IMR-90 (cell line): ENCODE results near the gene H19. TPM values are rescaled to one million over a fixed set of nuclear protein-coding genes. Genes with fewer than 3 reads are reported as not detected.

Experiments used
- ATAC-seq: fragments of 200-7000 bp; cut with Tn5 transposase; 2 replicates; pipeline ENCODE4 v1.9.1; 2020; ENCODE audit warnings: low read depth, mild to moderate bottlenecking, moderate library complexity
- BruUV-seq: library from RNA; stranded (reverse); fragments of 400-500 nt; replicated peaks from 2 replicates; lab custom pipeline; 2021; lab: Mats Ljungman, UMichigan
- CTCF ChIA-PET: fragments of 300-600 bp; formaldehyde crosslinking; extraction: SDS; loops from one replicate; lab custom pipeline; 2021; ENCODE audit warnings: antibody characterized with exemption; lab: Yijun Ruan, JAX
- POLR2A ChIA-PET: fragments of 300-600 bp; sonication (Branson Sonifier 250); formaldehyde crosslinking; loops from one replicate; lab custom pipeline; 2022; ENCODE audit warnings: antibody characterized with exemption; ENCODE audit not compliant: unreplicated experiment; lab: Charles Lee
- DNase-seq: peaks from one replicate; pipeline ENCODE4 v3.0.0; 2013
- H2AFZ ChIP-seq: replicated peaks from 2 replicates; pipeline ENCODE3; 2013; ENCODE audit warnings: low read length, mild to moderate bottlenecking; ENCODE audit not compliant: poor library complexity
- H2AK5ac ChIP-seq: 2 replicates; pipeline ENCODE4 v1.6.1; 2013; ENCODE audit warnings: low read depth, low read length, inconsistent platforms
- H2AK9ac ChIP-seq: replicated peaks from 2 replicates; pipeline ENCODE3; 2013; ENCODE audit warnings: mild to moderate bottlenecking, low read depth, low read length, moderate library complexity; ENCODE audit not compliant: poor library complexity
- H2BK120ac ChIP-seq: 2 replicates; pipeline ENCODE4 v1.6.1; 2013; ENCODE audit warnings: low read depth, low read length, inconsistent platforms
- H2BK15ac ChIP-seq: 3 replicates; pipeline ENCODE4 v1.6.1; 2013; ENCODE audit warnings: low read depth, low read length, inconsistent platforms
- H2BK20ac ChIP-seq: 2 replicates; pipeline ENCODE4 v1.6.1; 2013; ENCODE audit warnings: low read depth, mild to moderate bottlenecking, inconsistent platforms, low read length, moderate library complexity
- H2BK5ac ChIP-seq: 2 replicates; pipeline ENCODE4 v1.6.1; 2013; ENCODE audit warnings: mild to moderate bottlenecking, low read depth, low read length, inconsistent platforms; ENCODE audit not compliant: poor library complexity, severe bottlenecking
- H3K14ac ChIP-seq: replicated peaks from 2 replicates; pipeline ENCODE4 v1.6.1; 2013; ENCODE audit warnings: low read depth, low read length, inconsistent platforms
- H3K18ac ChIP-seq: 2 replicates; pipeline ENCODE4 v1.6.1; 2013; ENCODE audit warnings: low read depth, low read length, control low read depth
- H3K23ac ChIP-seq: 2 replicates; pipeline ENCODE4 v1.6.1; 2013; ENCODE audit warnings: low read depth, low read length, inconsistent platforms
- H3K27ac ChIP-seq: 2 replicates; pipeline ENCODE4 v1.5.1; 2013; ENCODE audit warnings: mild to moderate bottlenecking, control low read depth, low read length; ENCODE audit not compliant: insufficient read depth
- H3K27me3 ChIP-seq: 2 replicates; pipeline ENCODE4 v1.6.1; 2013; ENCODE audit warnings: low read length; ENCODE audit not compliant: control insufficient read depth, insufficient read depth
- H3K36me3 ChIP-seq: 2 replicates; pipeline ENCODE4 v1.6.1; 2013; ENCODE audit warnings: low read length, mixed read lengths; ENCODE audit not compliant: control insufficient read depth, insufficient read depth
- H3K4ac ChIP-seq: 2 replicates; pipeline ENCODE4 v1.6.1; 2013; ENCODE audit warnings: low read depth, low read length, inconsistent platforms
- H3K4me1 ChIP-seq: 2 replicates; pipeline ENCODE4 v1.6.1; 2013; ENCODE audit warnings: low read length, mixed read lengths; ENCODE audit not compliant: control insufficient read depth, insufficient read depth
- H3K4me2 ChIP-seq: 2 replicates; pipeline ENCODE4 v1.6.1; 2013; ENCODE audit warnings: low read depth, mild to moderate bottlenecking, control low read depth, low read length, moderate library complexity
- H3K4me3 ChIP-seq: 2 replicates; pipeline ENCODE4 v1.5.1; 2013; ENCODE audit warnings: low read depth, mild to moderate bottlenecking, control low read depth, low read length, moderate library complexity; ENCODE audit not compliant: insufficient read depth
- H3K56ac ChIP-seq: 2 replicates; pipeline ENCODE4 v1.6.1; 2013; ENCODE audit warnings: low read length, inconsistent platforms; ENCODE audit not compliant: insufficient read depth; ENCODE audit errors: extremely low read depth
- H3K79me1 ChIP-seq, 2 experiments: 2 replicates each; pipeline ENCODE4 v1.6.1; 2013; ENCODE audit warnings: low read length in 2 of 2, inconsistent platforms in 1 of 2, low read depth in 1 of 2
- H3K9ac ChIP-seq: 2 replicates; pipeline ENCODE4 v1.6.1; 2013; ENCODE audit warnings: low read depth, low read length, control low read depth
- H3K9me1 ChIP-seq: 2 replicates; pipeline ENCODE4 v1.6.1; 2013; ENCODE audit warnings: low read length, inconsistent platforms; ENCODE audit not compliant: insufficient read depth
- H3K9me3 ChIP-seq: 2 replicates; pipeline ENCODE4 v1.6.1; 2013; ENCODE audit warnings: low read length; ENCODE audit not compliant: control insufficient read depth, insufficient read depth
- H4K20me1 ChIP-seq: 2 replicates; pipeline ENCODE4 v1.6.1; 2013; ENCODE audit warnings: low read length, inconsistent platforms; ENCODE audit not compliant: insufficient read depth
- H4K5ac ChIP-seq: 2 replicates; pipeline ENCODE4 v1.6.1; 2013; ENCODE audit warnings: mild to moderate bottlenecking, low read depth, low read length, control low read depth
- H4K8ac ChIP-seq, 2 experiments: 2 replicates each; pipeline ENCODE4 v1.6.1; 2013; ENCODE audit warnings: low read depth in 2 of 2, low read length in 2 of 2, control low read depth in 1 of 2, inconsistent platforms in 1 of 2
- H4K91ac ChIP-seq: 2 replicates; pipeline ENCODE4 v1.6.1; 2013; ENCODE audit warnings: low read depth, low read length, inconsistent platforms; ENCODE audit not compliant: insufficient read depth
- BHLHE40 ChIP-seq: fragments of 150-350 bp; IDR thresholded peaks from 2 replicates; pipeline ENCODE4 v1.6.1; 2016; ENCODE audit warnings: mild to moderate bottlenecking, low read depth, low read length
- CEBPB ChIP-seq: IDR thresholded peaks from 2 replicates; pipeline ENCODE4 v1.6.1; 2012; ENCODE audit warnings: low read depth, low read length, improper control_type of control experiment
- CHD1 ChIP-seq: IDR thresholded peaks from 2 replicates; pipeline ENCODE4 v1.6.1; 2012; ENCODE audit warnings: low read depth, low read length, improper control_type of control experiment
- FOS ChIP-seq: fragments of 150-350 bp; IDR thresholded peaks from 2 replicates; pipeline ENCODE4 v1.6.1; 2016; ENCODE audit warnings: low read depth, low read length
- MAFK ChIP-seq: IDR thresholded peaks from 2 replicates; pipeline ENCODE4 v1.6.1; 2012; ENCODE audit warnings: low read depth, low read length, improper control_type of control experiment
- MAZ ChIP-seq: IDR thresholded peaks from 2 replicates; pipeline ENCODE4 v1.6.1; 2012; ENCODE audit warnings: low read depth, mild to moderate bottlenecking, low read length, improper control_type of control experiment, moderate library complexity, borderline replicate concordance
- MXI1 ChIP-seq: IDR thresholded peaks from 2 replicates; pipeline ENCODE4 v1.6.1; 2012; ENCODE audit warnings: low read depth, mild to moderate bottlenecking, low read length, moderate library complexity, borderline replicate concordance
- NFE2L2 ChIP-seq: fragments of 150-350 bp; IDR thresholded peaks from 2 replicates; pipeline ENCODE4 v1.6.1; 2016; ENCODE audit warnings: low read depth, mild to moderate bottlenecking, low read length
- POLR2A ChIP-seq: IDR thresholded peaks from 2 replicates; pipeline ENCODE4 v1.6.1; 2012; ENCODE audit warnings: mild to moderate bottlenecking, low read depth, low read length
- RAD21 ChIP-seq: IDR thresholded peaks from 2 replicates; pipeline ENCODE4 v1.6.1; 2012; ENCODE audit warnings: low read length, improper control_type of control experiment
- RCOR1 ChIP-seq: IDR thresholded peaks from 2 replicates; pipeline ENCODE4 v1.6.1; 2012; ENCODE audit warnings: mild to moderate bottlenecking, low read length, improper control_type of control experiment; ENCODE audit not compliant: insufficient replicate concordance
- RFX5 ChIP-seq: IDR thresholded peaks from 2 replicates; pipeline ENCODE4 v1.8.0; 2012; ENCODE audit warnings: low read depth, mild to moderate bottlenecking, low read length, moderate library complexity
- SMC3 ChIP-seq: fragments of 150-350 bp; IDR thresholded peaks from 2 replicates; pipeline ENCODE4 v1.6.1; 2016; ENCODE audit warnings: low read depth, mild to moderate bottlenecking, antibody characterized with exemption, low read length, moderate library complexity
- WGBS, 2 experiments: methylation state at CpG; one replicate each; pipeline versions ENCODE4 v1.1.5 to v1.1.7; 2013; ENCODE audit warnings: missing lambda C conversion rate in 2 of 2; ENCODE audit not compliant: insufficient read length in 1 of 2; ENCODE audit errors: extremely low coverage in 2 of 2; 5-methylcytosine and 5-hydroxymethylcytosine counted together
- dilution Hi-C: fragments of 300-500 bp; cut with HindIII; formaldehyde crosslinking; loops from one replicate; pipeline ENCODE4 v1.14.3; 2018; ENCODE audit warnings: low sequenced_read_pairs; ENCODE audit not compliant: unreplicated experiment
- in situ Hi-C: fragments of 300-500 bp; cut with MboI; formaldehyde crosslinking; loops from 3 replicates; pipeline ENCODE4 v1.14.3; 2019; ENCODE audit warnings: low sequenced_read_pairs, inconsistent platforms, mixed read lengths
- intact Hi-C: fragments of 100-400 bp; cut with micrococcal nuclease; formaldehyde crosslinking; loops from 2 replicates; pipeline ENCODE4 v1.10.0; 2022
- polyA plus RNA-seq, 3 experiments: library from polyadenylated mRNA; depleted of rRNA; stranded (reverse); fragments of >200 nt; gene quantifications; 2 replicates each; pipeline ENCODE4 v1.2.3, GENCODE V29; 2012; ENCODE audit warnings: low replicate concordance in 1 of 3
- total RNA-seq: library from RNA; depleted of rRNA; stranded (reverse); fragments of >200 nt; gene quantifications from 2 replicates; pipeline ENCODE4 v1.2.3, GENCODE V29; 2012
- TF ChIP-seq, protein P1 (sequence below): fragments of 150-350 bp; IDR thresholded peaks from 2 replicates; pipeline ENCODE4 v1.6.1; 2016; ENCODE audit warnings: low read depth, mild to moderate bottlenecking, low read length, moderate library complexity, borderline replicate concordance
- TF ChIP-seq, protein P2 (sequence below): fragments of 150-350 bp; IDR thresholded peaks from 2 replicates; pipeline ENCODE4 v1.6.1; 2017; ENCODE audit warnings: mild to moderate bottlenecking, antibody characterized with exemption, low read length, low read depth
- TF ChIP-seq, protein P3 (sequence below): conservative IDR thresholded peaks from 2 replicates; pipeline ENCODE4 v1.5.1; 2012; ENCODE audit warnings: mild to moderate bottlenecking, low read depth, low read length, improper control_type of control experiment

Gene H19
- total and polyA plus RNA-seq, 2 of the 4 experiments (the other 2 are of a cell fraction) = 0.41 TPM; not detected in 1

DNA sequence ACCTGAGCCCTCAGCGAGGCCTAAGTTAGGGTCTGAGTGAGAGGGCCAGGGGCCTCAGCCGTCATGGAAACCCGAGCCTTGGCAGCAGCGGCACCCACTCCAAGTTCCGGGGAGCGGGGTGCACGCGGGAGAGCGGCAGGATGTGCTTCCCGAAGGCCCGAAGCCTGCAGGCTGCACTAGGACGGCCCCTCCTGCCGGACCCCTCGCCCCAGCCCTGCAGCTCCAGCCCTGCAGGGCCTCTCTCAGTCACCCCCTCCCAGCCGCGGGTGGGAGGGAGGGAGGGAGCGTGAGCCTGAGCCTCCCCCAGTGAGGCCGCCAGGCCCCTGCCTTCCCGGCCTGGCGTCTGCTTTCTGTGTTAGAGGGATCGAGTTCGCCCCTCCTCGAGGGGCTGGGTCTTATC is 27.9 kb downstream of the H19 start:
- Histone ChIP-seq H4K8ac (no peak overlapping the region), H2AK5ac (no peak overlapping the region), H3K27me3 (no peaks in the 10 kb centered on the region), H4K20me1 (no peaks in the 10 kb centered on the region), H2BK5ac (no peak overlapping the region), H3K4me3 (no peak overlapping the region), H2BK120ac (no peak overlapping the region), H3K4ac (no peak overlapping the region), H3K4me2 (no peak overlapping the region), H3K27ac (no peak overlapping the region), H4K5ac (no peak overlapping the region), H4K91ac (no peak overlapping the region), H3K79me1 (no peaks in the 10 kb centered on the region), H3K14ac (no peak overlapping the region), H2AFZ (no peak overlapping the region), H3K23ac (no peak overlapping the region), H2BK20ac (no peak overlapping the region), H2BK15ac (no peak overlapping the region), H3K9me3 (no peaks in the 10 kb centered on the region), H3K36me3 (no peaks in the 10 kb centered on the region), H3K18ac (no peak overlapping the region), H3K56ac (no peak overlapping the region), H3K4me1 (no peaks in the 10 kb centered on the region), H3K9me1 (no peaks in the 10 kb centered on the region), H2AK9ac (no peak overlapping the region), H3K9ac (no peak overlapping the region)
- CTCF ChIA-PET = no interaction called here
- intact Hi-C loops (no loop called here), in situ Hi-C loops (no loop called here), dilution Hi-C loops (no loop called here)
- ATAC-seq (no peak), DNase-seq (no peak)
- POLR2A ChIA-PET = no interaction called here
- BruUV-seq = no TSS peak
- no CpG with 5 or more reads among the region's 23 CpGs for WGBS, 2 experiments
- TF ChIP-seq MAZ (no peak), CEBPB (no peak), RAD21 (no peak), FOS (no peak), POLR2A (no peak), CHD1 (no peak), SMC3 (no peak), MXI1 (no peak), NFE2L2 (no peak), RCOR1 (no peak), MAFK (no peak), BHLHE40 (no peak), RFX5 (no peak)
- TF ChIP-seq, protein P1, sequence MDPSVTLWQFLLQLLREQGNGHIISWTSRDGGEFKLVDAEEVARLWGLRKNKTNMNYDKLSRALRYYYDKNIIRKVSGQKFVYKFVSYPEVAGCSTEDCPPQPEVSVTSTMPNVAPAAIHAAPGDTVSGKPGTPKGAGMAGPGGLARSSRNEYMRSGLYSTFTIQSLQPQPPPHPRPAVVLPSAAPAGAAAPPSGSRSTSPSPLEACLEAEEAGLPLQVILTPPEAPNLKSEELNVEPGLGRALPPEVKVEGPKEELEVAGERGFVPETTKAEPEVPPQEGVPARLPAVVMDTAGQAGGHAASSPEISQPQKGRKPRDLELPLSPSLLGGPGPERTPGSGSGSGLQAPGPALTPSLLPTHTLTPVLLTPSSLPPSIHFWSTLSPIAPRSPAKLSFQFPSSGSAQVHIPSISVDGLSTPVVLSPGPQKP = no peak
- TF ChIP-seq, protein P2, sequence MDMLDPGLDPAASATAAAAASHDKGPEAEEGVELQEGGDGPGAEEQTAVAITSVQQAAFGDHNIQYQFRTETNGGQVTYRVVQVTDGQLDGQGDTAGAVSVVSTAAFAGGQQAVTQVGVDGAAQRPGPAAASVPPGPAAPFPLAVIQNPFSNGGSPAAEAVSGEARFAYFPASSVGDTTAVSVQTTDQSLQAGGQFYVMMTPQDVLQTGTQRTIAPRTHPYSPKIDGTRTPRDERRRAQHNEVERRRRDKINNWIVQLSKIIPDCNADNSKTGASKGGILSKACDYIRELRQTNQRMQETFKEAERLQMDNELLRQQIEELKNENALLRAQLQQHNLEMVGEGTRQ = no peak
- TF ChIP-seq, protein P3, sequence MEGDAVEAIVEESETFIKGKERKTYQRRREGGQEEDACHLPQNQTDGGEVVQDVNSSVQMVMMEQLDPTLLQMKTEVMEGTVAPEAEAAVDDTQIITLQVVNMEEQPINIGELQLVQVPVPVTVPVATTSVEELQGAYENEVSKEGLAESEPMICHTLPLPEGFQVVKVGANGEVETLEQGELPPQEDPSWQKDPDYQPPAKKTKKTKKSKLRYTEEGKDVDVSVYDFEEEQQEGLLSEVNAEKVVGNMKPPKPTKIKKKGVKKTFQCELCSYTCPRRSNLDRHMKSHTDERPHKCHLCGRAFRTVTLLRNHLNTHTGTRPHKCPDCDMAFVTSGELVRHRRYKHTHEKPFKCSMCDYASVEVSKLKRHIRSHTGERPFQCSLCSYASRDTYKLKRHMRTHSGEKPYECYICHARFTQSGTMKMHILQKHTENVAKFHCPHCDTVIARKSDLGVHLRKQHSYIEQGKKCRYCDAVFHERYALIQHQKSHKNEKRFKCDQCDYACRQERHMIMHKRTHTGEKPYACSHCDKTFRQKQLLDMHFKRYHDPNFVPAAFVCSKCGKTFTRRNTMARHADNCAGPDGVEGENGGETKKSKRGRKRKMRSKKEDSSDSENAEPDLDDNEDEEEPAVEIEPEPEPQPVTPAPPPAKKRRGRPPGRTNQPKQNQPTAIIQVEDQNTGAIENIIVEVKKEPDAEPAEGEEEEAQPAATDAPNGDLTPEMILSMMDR = no peak
